Mammary epithelial cell (primary cell): ENCODE data around the gene SLC22A7.

Source experiments
- CTCF ChIP-seq, 2 donors: IDR thresholded peaks in 1 of 2; conservative IDR thresholded peaks in 1 of 2; 2 replicates each; pipeline ENCODE4 v1.5.1; 2011 to 2012; ENCODE audit warnings: inconsistent platforms in 2 of 2, low read length in 2 of 2, mild to moderate bottlenecking in 2 of 2, control low read depth in 1 of 2, low read depth in 1 of 2; ENCODE audit not compliant: insufficient read depth in 1 of 2; ENCODE audit errors: extremely low read depth in 1 of 2
- EZH2 ChIP-seq: IDR thresholded peaks from 2 replicates; pipeline ENCODE4 v1.6.1; 2012; ENCODE audit warnings: low read length, inconsistent platforms, borderline replicate concordance

- TF ChIP-seq CTCF (conservative IDR thresholded peaks at IDR 0.05 in 1 of 2, IDR thresholded peaks at IDR 0.05 in 1 of 2; ENCODE audit: extremely low read depth in 1 of 2, insufficient read depth in 1 of 2, low read depth in 1 of 2, low read length in 2 of 2) (no peak), EZH2 (no peak)
Observed at GRCh38 chr6:43311666-43312065, 13.6 kb downstream of the SLC22A7 start.
